Measurements from ENCODE around the gene FN1.

Gene FN1

GRCh38 chr2:215388002-215388728, 47.7 kb downstream of the FN1 start:
- no peak for DNase-seq (ENCODE audit: low read depth in 1 of 2, low spot score in 1 of 2)

GRCh38 chr2:215386566-215386965, 49.3 kb downstream of the FN1 start:
- DNase-seq (ENCODE audit: low read depth in 1 of 2, low spot score in 1 of 2) = no peak

GRCh38 chr2:215384710-215385109, 51.2 kb downstream of the FN1 start:
- DNase-seq (ENCODE audit: low read depth in 1 of 2, low spot score in 1 of 2) = no peak

GRCh38 chr2:215383652-215384279, 52.1 kb downstream of the FN1 start:
- DNase-seq (ENCODE audit: low read depth in 1 of 2, low spot score in 1 of 2) = no peak

GRCh38 chr2:215382480-215382879, 53.4 kb downstream of the FN1 start:
- DNase-seq (ENCODE audit: low read depth in 1 of 2, low spot score in 1 of 2) = no peak

GRCh38 chr2:215382011-215382410, 53.9 kb downstream of the FN1 start:
- no peak for DNase-seq (ENCODE audit: low read depth in 1 of 2, low spot score in 1 of 2)

- DNase-seq (ENCODE audit: low read depth in 1 of 2, low spot score in 1 of 2) = no peak
Measured at GRCh38 chr2:215380699-215381098, 55.2 kb downstream of the FN1 start.

GRCh38 chr2:215379948-215380347, 55.9 kb downstream of the FN1 start:
- no peak for DNase-seq (ENCODE audit: low read depth in 1 of 2, low spot score in 1 of 2)

GRCh38 chr2:215379039-215379438, 56.8 kb downstream of the FN1 start:
- DNase-seq (ENCODE audit: low read depth in 1 of 2, low spot score in 1 of 2) = no peak

GRCh38 chr2:215378045-215378444, 57.8 kb downstream of the FN1 start:
- DNase-seq (ENCODE audit: low read depth in 1 of 2, low spot score in 1 of 2) = no peak

GRCh38 chr2:215377283-215377682, 58.6 kb downstream of the FN1 start:
- no peak for DNase-seq (ENCODE audit: low read depth in 1 of 2, low spot score in 1 of 2)

- no peak for DNase-seq (ENCODE audit: low read depth in 1 of 2, low spot score in 1 of 2)
Measured at GRCh38 chr2:215376103-215376780, 59.6 kb downstream of the FN1 start.

- no peak for DNase-seq (ENCODE audit: low read depth in 1 of 2, low spot score in 1 of 2)
Measured at GRCh38 chr2:215375467-215375830, 60.4 kb downstream of the FN1 start.

- no peak for DNase-seq (ENCODE audit: low read depth in 1 of 2, low spot score in 1 of 2)
Measured at GRCh38 chr2:215374642-215375466, 61.0 kb downstream of the FN1 start.

GRCh38 chr2:215374002-215374401, 61.9 kb downstream of the FN1 start:
- DNase-seq (ENCODE audit: low read depth in 1 of 2, low spot score in 1 of 2) = no peak

GRCh38 chr2:215372968-215373649, 62.8 kb downstream of the FN1 start:
- DNase-seq (ENCODE audit: low read depth in 1 of 2, low spot score in 1 of 2) = no peak

- no peak for DNase-seq (ENCODE audit: low read depth in 1 of 2, low spot score in 1 of 2)
Measured at GRCh38 chr2:215371915-215372897, 63.7 kb downstream of the FN1 start.

GRCh38 chr2:215370112-215370965, 65.5 kb downstream of the FN1 start:
- DNase-seq (ENCODE audit: low read depth in 1 of 2, low spot score in 1 of 2) = no peak
